WTC11 (cell line): ENCODE measurements around the gene ANKIB1. TPM values are rescaled to one million over a fixed set of nuclear protein-coding genes. Genes with fewer than 3 reads are reported as not detected.

Experiments
- ATAC-seq: fragments of 200-7000 bp; cut with Tn5 transposase; 2 replicates; pipeline ENCODE4 v1.10.0; 2021; ENCODE audit warnings: mild to moderate bottlenecking, moderate library complexity
- CTCF ChIA-PET: fragments of 300-600 bp; sonication (Branson Sonifier 250); formaldehyde crosslinking; loops from one replicate; lab custom pipeline; 2021; ENCODE audit warnings: antibody characterized with exemption; lab: Charles Lee
- POLR2A ChIA-PET: fragments of 350-600 bp; sonication (Branson Sonifier 250); formaldehyde crosslinking; loops from one replicate; lab custom pipeline; 2021; ENCODE audit warnings: antibody characterized with exemption; lab: Charles Lee
- DNase-seq: peaks from one replicate; pipeline ENCODE4 v3.0.0; 2021; ENCODE audit warnings: low spot score
- H3K27ac Mint-ChIP-seq: 2 replicates; pipeline ENCODE4 v1.8.0; 2021; ENCODE audit warnings: mixed read lengths
- H3K27me3 Mint-ChIP-seq: 2 replicates; pipeline ENCODE4 v1.8.0; 2021; ENCODE audit warnings: low read depth, mild to moderate bottlenecking, moderate library complexity, mixed read lengths
- H3K36me3 Mint-ChIP-seq: 2 replicates; pipeline ENCODE4 v1.8.0; 2021; ENCODE audit warnings: mixed read lengths
- H3K4me1 Mint-ChIP-seq: 2 replicates; pipeline ENCODE4 v1.8.0; 2022; ENCODE audit warnings: mixed read lengths
- H3K4me3 Mint-ChIP-seq: 2 replicates; pipeline ENCODE4 v1.8.0; 2021; ENCODE audit warnings: mild to moderate bottlenecking, moderate library complexity, mixed read lengths
- H3K9me3 Mint-ChIP-seq: 2 replicates; pipeline ENCODE4 v1.8.0; 2021; ENCODE audit warnings: mixed read lengths
- ARID4B ChIP-seq: sonication (generic); formaldehyde crosslinking; IDR thresholded peaks from 2 replicates; pipeline ENCODE4 v1.8.0; 2023; ENCODE audit warnings: missing genetic modification reagents, mild to moderate bottlenecking, borderline replicate concordance
- ATF1 ChIP-seq: sonication (generic); formaldehyde crosslinking; IDR thresholded peaks from 2 replicates; pipeline ENCODE4 v1.8.1; 2023; ENCODE audit warnings: mild to moderate bottlenecking, moderate library complexity, missing genetic modification reagents
- CREM ChIP-seq: sonication (generic); formaldehyde crosslinking; IDR thresholded peaks from 2 replicates; pipeline ENCODE4 v1.8.1; 2022; ENCODE audit warnings: mild to moderate bottlenecking, missing genetic modification reagents, moderate library complexity
- FOXJ3 ChIP-seq: sonication (generic); formaldehyde crosslinking; IDR thresholded peaks from 2 replicates; pipeline ENCODE4 v1.9.0; 2021; ENCODE audit warnings: missing genetic modification reagents, mild to moderate bottlenecking, borderline replicate concordance
- MYBL2 ChIP-seq: sonication (generic); formaldehyde crosslinking; IDR thresholded peaks from 2 replicates; pipeline ENCODE4 v1.8.1; 2023; ENCODE audit warnings: mild to moderate bottlenecking, moderate library complexity, missing genetic modification reagents
- NFE2L1 ChIP-seq: sonication (generic); formaldehyde crosslinking; IDR thresholded peaks from 2 replicates; pipeline ENCODE4 v1.8.1; 2023; ENCODE audit warnings: missing genetic modification reagents
- NR1H2 ChIP-seq: sonication (generic); formaldehyde crosslinking; IDR thresholded peaks from 2 replicates; pipeline ENCODE4 v1.9.0; 2021; ENCODE audit warnings: mild to moderate bottlenecking, moderate library complexity, missing genetic modification reagents
- SOX15 ChIP-seq: fragments of 250-450 bp; sonication (Bioruptor Pico); IDR thresholded peaks from 2 replicates; pipeline ENCODE4 v1.9.0; 2021; ENCODE audit warnings: mild to moderate bottlenecking
- SP1 ChIP-seq: sonication (generic); formaldehyde crosslinking; conservative IDR thresholded peaks from 2 replicates; pipeline ENCODE4 v1.8.1; 2022; ENCODE audit warnings: missing genetic modification reagents
- STAT6 ChIP-seq: sonication (generic); formaldehyde crosslinking; conservative IDR thresholded peaks from 2 replicates; pipeline ENCODE4 v1.8.1; 2023; ENCODE audit warnings: mild to moderate bottlenecking, low read depth, missing genetic modification reagents, moderate library complexity
- USF1 ChIP-seq: sonication (generic); formaldehyde crosslinking; IDR thresholded peaks from 2 replicates; pipeline ENCODE4 v1.8.0; 2022; ENCODE audit warnings: mild to moderate bottlenecking, missing genetic modification reagents
- ZBTB21 ChIP-seq: sonication (generic); formaldehyde crosslinking; IDR thresholded peaks from 2 replicates; pipeline ENCODE4 v1.8.1; 2023; ENCODE audit warnings: mild to moderate bottlenecking, missing genetic modification reagents, borderline replicate concordance
- ZNF138 ChIP-seq: sonication (generic); formaldehyde crosslinking; conservative IDR thresholded peaks from 2 replicates; pipeline ENCODE4 v1.8.1; 2022; ENCODE audit warnings: mild to moderate bottlenecking, moderate library complexity, missing genetic modification reagents
- ZNF423 ChIP-seq: fragments of 250-450 bp; sonication (Bioruptor Pico); IDR thresholded peaks from 2 replicates; pipeline ENCODE4 v2.1.2; 2022; ENCODE audit warnings: mild to moderate bottlenecking, moderate library complexity
- ZNF671 ChIP-seq: fragments of 250-450 bp; sonication (Bioruptor Pico); IDR thresholded peaks from 2 replicates; pipeline ENCODE4 v1.8.0; 2021; ENCODE audit warnings: mild to moderate bottlenecking
- total RNA-seq: library from RNA; stranded (reverse); gene quantifications from 3 replicates; pipeline ENCODE4 v1.2.3, GENCODE V29; 2021

The ANKIB1 gene
- total RNA-seq, 1 experiment from 2014 or later, result 38.5 TPM

- Mint-ChIP-seq H3K27ac (no peak overlapping the region), H3K4me1 (no peaks in the 10 kb centered on the region), H3K36me3 (no peaks in the 10 kb centered on the region; the same call in 1 of the 2 replicates)
- ATAC-seq, result no peak
- ChIA-PET POLR2A (no interaction called here), CTCF (no interaction called here)
- no peak for TF ChIP-seq ARID4B (CRISPR knock-in tag)
- TF ChIP-seq, all 79 proteins: peak for 0
- Mint-ChIP-seq H3K9me3 (no peaks in the 10 kb centered on the region), H3K4me3 (no peak overlapping the region), H3K27me3 (no peaks in the 10 kb centered on the region)
- no peak for DNase-seq
These were observed 73.5 kb downstream of the ANKIB1 start for GRCh38 chr7:92319243-92319642.

GRCh38 chr7:92325173-92325572 lies 79.4 kb downstream of the ANKIB1 start:
- no peak for DNase-seq
- POLR2A ChIA-PET, result no interaction called here
- H3K4me1 Mint-ChIP-seq, result no peaks in the 10 kb centered on the region
- H3K9me3 Mint-ChIP-seq, result no peaks in the 10 kb centered on the region
- no peak overlapping the region for H3K27ac Mint-ChIP-seq
- ATAC-seq, result no peak
- H3K36me3 Mint-ChIP-seq, result no peaks in the 10 kb centered on the region; the same call in 1 of the 2 replicates
- no peak for TF ChIP-seq NR1H2 (CRISPR knock-in tag)
- no peak for TF ChIP-seq STAT6 (CRISPR knock-in tag)
- TF ChIP-seq SP1 (CRISPR knock-in tag), result no peak
- no peak for TF ChIP-seq FOXJ3 (CRISPR knock-in tag)
- TF ChIP-seq CREM, result no peak
- TF ChIP-seq ZNF138 (CRISPR knock-in tag), result no peak
- no peaks in the 10 kb centered on the region for H3K27me3 Mint-ChIP-seq
- H3K4me3 Mint-ChIP-seq, result no peak overlapping the region
- CTCF ChIA-PET, result no interaction called here

- CTCF ChIA-PET, result no interaction called here
- Mint-ChIP-seq H3K27me3 (no peaks in the 10 kb centered on the region), H3K9me3 (no peaks in the 10 kb centered on the region), H3K4me1 (no peaks in the 10 kb centered on the region), H3K36me3 (no peaks in the 10 kb centered on the region; the same call in 1 of the 2 replicates), H3K27ac (no peak overlapping the region), H3K4me3 (no peak overlapping the region)
- DNase-seq (no peak), ATAC-seq (no peak)
- TF ChIP-seq STAT6 (CRISPR knock-in tag) (no peak), SOX15 (CRISPR knock-in tag) (no peak)
- POLR2A ChIA-PET, result no interaction called here
These were observed 80.1 kb downstream of the ANKIB1 start for GRCh38 chr7:92325858-92326257.

- ChIA-PET CTCF (no interaction called here), POLR2A (no interaction called here)
- Mint-ChIP-seq H3K4me3 (no peak overlapping the region), H3K4me1 (no peaks in the 10 kb centered on the region), H3K36me3 (peaks cover 5% of the 10 kb centered on the region), H3K27me3 (no peaks in the 10 kb centered on the region), H3K27ac (no peak overlapping the region), H3K9me3 (peaks cover 9% of the 10 kb centered on the region)
- DNase-seq (no peak), ATAC-seq (no peak)
- TF ChIP-seq NFE2L1 (CRISPR knock-in tag) (no peak), ZNF671 (CRISPR knock-in tag) (no peak), ATF1 (CRISPR knock-in tag) (no peak), MYBL2 (CRISPR knock-in tag) (no peak), USF1 (CRISPR knock-in tag) (no peak), FOXJ3 (CRISPR knock-in tag) (no peak), ZBTB21 (CRISPR knock-in tag) (no peak), ZNF423 (CRISPR knock-in tag) (no peak)
These were observed 85.2 kb downstream of the ANKIB1 start for GRCh38 chr7:92330835-92331438.
